Tibial nerve (tissue), 4 donors: ENCODE data around the gene GPN3. TPM values are rescaled to one million over a fixed set of nuclear protein-coding genes. Genes with fewer than 3 reads are reported as not detected.

ENCODE experiments used
- DNase-seq, 2 donors: peaks; one replicate each; pipeline ENCODE4 v3.0.0-alpha.2; 2019; ENCODE audit warnings: low spot score in 2 of 2
- H3K27ac ChIP-seq, 4 donors: fragments of 200-600 bp; sonication (generic) in 3 of 4; one replicate each; pipeline ENCODE4 v1.5.1; 2017 to 2019; ENCODE audit warnings: mild to moderate bottlenecking in 1 of 4
- H3K27me3 ChIP-seq, 2 donors: fragments of 200-600 bp; sonication (generic) in 1 of 2; one replicate each; pipeline versions ENCODE4 v1.5.1 to v1.6.0; 2017 to 2019
- H3K36me3 ChIP-seq, 3 donors: fragments of 200-600 bp; sonication (generic); one replicate each; pipeline ENCODE4 v1.5.1; 2018 to 2019
- H3K4me1 ChIP-seq, 4 donors: fragments of 200-600 bp; sonication (generic) in 3 of 4; one replicate each; pipeline ENCODE4 v1.5.1; 2017 to 2019
- H3K4me3 ChIP-seq, 4 donors: fragments of 200-600 bp; sonication (generic) in 3 of 4; one replicate each; pipeline ENCODE4 v1.5.1; 2017 to 2019; ENCODE audit warnings: mild to moderate bottlenecking in 1 of 4, moderate library complexity in 1 of 4
- H3K9me3 ChIP-seq, 4 donors: fragments of 200-600 bp; sonication (generic) in 3 of 4; one replicate each; pipeline ENCODE4 v1.5.1; 2017 to 2019
- EP300 ChIP-seq, 2 donors: sonication (generic); formaldehyde crosslinking; IDR thresholded peaks; one replicate each; pipeline ENCODE4 v1.6.1; 2017; ENCODE audit warnings: antibody characterized with exemption in 2 of 2, mild to moderate bottlenecking in 1 of 2
- POLR2A ChIP-seq, 2 donors: fragments of 450-650 bp; IDR thresholded peaks; one replicate each; pipeline ENCODE4 v1.6.1; 2017; ENCODE audit warnings: antibody characterized with exemption in 2 of 2, mild to moderate bottlenecking in 2 of 2, moderate library complexity in 2 of 2
- WGBS, 2 donors: methylation state at CpG; one replicate each; pipeline ENCODE4 v1.1.5; 2018; 5-methylcytosine and 5-hydroxymethylcytosine counted together
- total RNA-seq, 4 donors: library from RNA; depleted of rRNA; stranded (reverse); fragments of >200 nt; gene quantifications; one replicate each; pipeline ENCODE4 v1.1.0, GENCODE V29; 2016
- TF ChIP-seq, protein P1 (sequence below), 5 experiments: fragments of 200-600 bp in 3 of 5; fragments of 450-650 bp in 2 of 5; sonication (generic) in 3 of 5; IDR thresholded peaks; one replicate each; pipeline ENCODE4 v1.5.1; 2016 to 2019; ENCODE audit warnings: antibody characterized with exemption in 5 of 5, mild to moderate bottlenecking in 3 of 5, moderate library complexity in 2 of 5

The GPN3 gene
- total RNA-seq, 4 donors from 2014 or later, result 16.7 to 31.0 (median 24.8) TPM

DNA sequence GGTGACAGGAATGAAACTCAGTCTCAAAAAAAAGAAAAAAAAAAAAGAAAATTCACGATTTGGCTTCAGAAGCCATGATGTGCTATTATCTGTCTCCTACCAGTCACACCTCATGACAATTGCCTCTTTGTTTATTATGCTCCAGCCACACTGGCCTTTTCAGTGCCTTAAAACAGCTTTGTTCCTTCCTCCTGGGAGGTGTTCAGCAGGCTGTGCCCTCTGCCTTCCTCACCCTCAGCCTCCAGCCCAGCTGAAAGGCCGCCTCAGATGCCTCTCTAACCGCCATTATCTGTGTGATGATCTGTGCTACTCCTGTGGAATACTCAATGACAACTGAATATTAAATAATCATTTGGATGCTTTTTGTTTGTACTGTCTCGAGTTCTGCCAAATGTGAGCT, 9.3 kb downstream of the GPN3 start:
- H3K36me3 ChIP-seq, result peaks cover 0 to 87% (median 0%) of the 10 kb centered on the region in 3 donors

DNA sequence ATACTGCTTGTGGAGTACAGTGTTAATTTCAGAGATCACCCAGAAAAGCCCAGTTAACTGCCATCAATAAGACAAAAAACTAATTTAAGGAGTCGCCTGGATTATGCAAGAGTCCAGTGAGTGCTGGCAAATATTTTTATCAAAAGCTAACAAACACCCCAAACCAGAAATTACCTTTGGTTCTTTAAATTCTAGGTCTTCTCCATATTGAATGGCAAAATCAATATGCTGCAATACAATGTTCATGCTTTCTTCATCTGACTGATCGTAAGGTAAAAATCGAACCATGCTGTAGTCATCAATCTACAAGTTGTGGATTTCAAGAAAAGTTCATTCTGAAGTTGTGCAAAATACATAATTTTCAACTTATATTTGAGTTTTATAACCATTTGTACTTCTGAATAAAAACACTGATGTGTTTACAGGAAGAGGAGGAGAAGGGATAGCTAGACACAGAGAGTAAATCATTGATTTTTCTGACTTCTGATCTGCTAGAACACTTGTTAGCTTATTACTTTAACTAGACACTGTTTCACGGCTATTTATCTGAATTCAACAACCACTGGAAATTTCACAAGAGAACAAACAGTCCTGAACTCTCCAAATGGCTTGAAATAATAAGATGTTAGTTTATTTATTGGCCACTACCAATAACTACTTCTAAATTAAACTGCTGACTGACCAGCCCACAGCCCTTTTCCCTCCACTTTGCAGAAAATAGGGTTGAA, 14.3 kb downstream of the GPN3 start:
- peaks cover 0 to 58% (median 0%) of the 10 kb centered on the region in 3 donors for H3K36me3 ChIP-seq
- H3K4me1 ChIP-seq, result peaks cover 0 to 11% (median 8%) of the 10 kb centered on the region in 4 donors
- no peaks in the 10 kb centered on the region for H3K27me3 ChIP-seq
- no peak for DNase-seq
- H3K4me3 ChIP-seq, result no peak overlapping the region
- H3K27ac ChIP-seq, result no peak overlapping the region
- TF ChIP-seq EP300 (IDR thresholded peaks at IDR 0.05) (no peak), POLR2A (IDR thresholded peaks at IDR 0.05) (no peak)
- TF ChIP-seq, protein P1, sequence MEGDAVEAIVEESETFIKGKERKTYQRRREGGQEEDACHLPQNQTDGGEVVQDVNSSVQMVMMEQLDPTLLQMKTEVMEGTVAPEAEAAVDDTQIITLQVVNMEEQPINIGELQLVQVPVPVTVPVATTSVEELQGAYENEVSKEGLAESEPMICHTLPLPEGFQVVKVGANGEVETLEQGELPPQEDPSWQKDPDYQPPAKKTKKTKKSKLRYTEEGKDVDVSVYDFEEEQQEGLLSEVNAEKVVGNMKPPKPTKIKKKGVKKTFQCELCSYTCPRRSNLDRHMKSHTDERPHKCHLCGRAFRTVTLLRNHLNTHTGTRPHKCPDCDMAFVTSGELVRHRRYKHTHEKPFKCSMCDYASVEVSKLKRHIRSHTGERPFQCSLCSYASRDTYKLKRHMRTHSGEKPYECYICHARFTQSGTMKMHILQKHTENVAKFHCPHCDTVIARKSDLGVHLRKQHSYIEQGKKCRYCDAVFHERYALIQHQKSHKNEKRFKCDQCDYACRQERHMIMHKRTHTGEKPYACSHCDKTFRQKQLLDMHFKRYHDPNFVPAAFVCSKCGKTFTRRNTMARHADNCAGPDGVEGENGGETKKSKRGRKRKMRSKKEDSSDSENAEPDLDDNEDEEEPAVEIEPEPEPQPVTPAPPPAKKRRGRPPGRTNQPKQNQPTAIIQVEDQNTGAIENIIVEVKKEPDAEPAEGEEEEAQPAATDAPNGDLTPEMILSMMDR (IDR thresholded peaks at IDR 0.05), result no peak
- 90 to 92% methylated on average over 4 of the region's 4 CpGs for WGBS, 2 donors
- H3K9me3 ChIP-seq, result no peaks in the 10 kb centered on the region

More for the DNA sequence above, 9.3 kb downstream of the GPN3 start:
- 65 to 70% methylated on average over 4 of the region's 4 CpGs for WGBS, 2 donors
- Histone ChIP-seq H3K4me3 (no peak overlapping the region), H3K4me1 (no peaks in the 10 kb centered on the region), H3K27me3 (no peaks in the 10 kb centered on the region), H3K27ac (no peak overlapping the region), H3K9me3 (no peaks in the 10 kb centered on the region)
- no peak for DNase-seq
- TF ChIP-seq, protein P1 (IDR thresholded peaks at IDR 0.05), result no peak
- TF ChIP-seq EP300 (IDR thresholded peaks at IDR 0.05) (no peak), POLR2A (IDR thresholded peaks at IDR 0.05) (no peak)

DNA sequence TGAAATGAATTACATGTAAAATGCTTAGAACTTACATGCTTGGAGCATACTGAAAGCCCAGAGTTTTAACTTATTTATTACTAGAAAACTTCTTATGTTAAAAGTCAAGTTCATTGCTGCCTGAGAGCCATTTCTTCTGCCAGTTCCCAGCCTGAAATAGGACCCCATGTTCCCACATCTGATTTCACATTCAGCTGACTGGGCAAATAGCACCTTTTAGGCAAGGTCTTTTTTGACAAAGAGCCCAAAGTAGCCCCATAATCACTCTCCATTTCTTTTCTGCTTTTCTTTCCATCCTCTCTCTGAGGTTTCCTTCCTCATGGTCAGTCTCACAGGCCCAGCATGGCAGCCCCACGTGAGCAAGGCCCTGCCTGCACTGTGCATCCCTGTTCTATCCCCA, 16.8 kb downstream of the GPN3 start:
- H3K27ac ChIP-seq, result peak overlapping the region in 1 of 4 donors; percentile 95
- H3K4me1 ChIP-seq, result peaks cover 0 to 33% (median 19%) of the 10 kb centered on the region in 4 donors
- no peak for DNase-seq
- 69 to 74% methylated on average over 1 of the region's 1 CpG for WGBS, 2 donors
- TF ChIP-seq, protein P1 (IDR thresholded peaks at IDR 0.05), result no peak
- H3K36me3 ChIP-seq, result peaks cover 0 to 44% (median 0%) of the 10 kb centered on the region in 3 donors
- no peaks in the 10 kb centered on the region for H3K9me3 ChIP-seq
- H3K4me3 ChIP-seq, result no peak overlapping the region
- no peaks in the 10 kb centered on the region for H3K27me3 ChIP-seq

DNA sequence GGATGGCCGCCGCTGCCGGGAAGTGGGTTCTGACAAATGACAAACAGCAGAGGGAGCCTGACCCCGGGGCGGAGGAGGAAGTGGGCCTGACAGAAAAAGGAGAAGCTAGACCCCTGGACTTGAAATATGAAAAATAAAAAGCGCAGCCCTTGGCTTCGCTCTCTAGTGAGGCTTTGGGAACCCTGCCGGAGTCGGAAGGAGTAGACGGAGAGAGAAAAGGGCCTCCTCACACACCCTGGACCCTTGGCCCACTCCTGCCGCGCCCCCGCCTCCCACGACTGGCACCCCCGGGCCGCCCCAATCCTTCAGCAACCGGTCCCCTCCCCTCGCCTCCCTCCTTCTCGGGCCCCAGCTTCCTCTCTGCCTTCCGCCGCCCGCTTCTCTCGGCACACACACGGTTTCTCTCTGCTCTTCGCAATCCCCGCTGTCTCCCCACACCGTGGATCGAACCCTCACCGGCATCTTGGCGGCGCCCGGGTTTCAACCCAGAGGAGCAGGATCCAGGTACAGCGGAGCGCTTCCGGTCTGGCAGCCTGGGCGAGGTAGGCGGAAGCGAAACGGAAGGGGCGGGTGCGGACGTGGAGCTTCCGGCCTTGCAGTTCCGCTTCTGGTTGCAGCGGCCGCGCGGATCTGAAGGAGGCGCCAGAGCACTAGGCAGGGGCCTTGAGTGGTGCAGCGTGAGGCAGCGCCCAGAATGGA, 18.1 kb downstream of the GPN3 start, which contains the start of gene ARPC3:
Gene ARPC3, minus strand, starts transcription at position 539 of the 699 bp plus-strand sequence. Its CDS starts 77 bp downstream, at position 462.
- Histone ChIP-seq H3K27me3 (no peaks in the 10 kb centered on the region), H3K4me1 (peaks cover 0 to 40% (median 19%) of the 10 kb centered on the region in 4 donors), H3K36me3 (peaks cover 0 to 40% (median 9%) of the 10 kb centered on the region in 3 donors), H3K9me3 (no peaks in the 10 kb centered on the region), H3K27ac (peak within 1 kb of the TSS; percentile 57 to 95 (median 92)), H3K4me3 (peak within 1 kb of the TSS; percentile 53 to 96 (median 85))
- TF ChIP-seq POLR2A (IDR thresholded peaks at IDR 0.05) (peak in 1 of 2 donors; percentile 46), EP300 (IDR thresholded peaks at IDR 0.05) (peak; percentile 64 to 92)
- TF ChIP-seq, protein P1 (IDR thresholded peaks at IDR 0.05), result peak; percentile 86 to 96 (median 91)
- DNase-seq, result peak; percentile 91 to 96
- 1% methylated on average over 51 of the region's 51 CpGs for WGBS, 2 donors

DNA sequence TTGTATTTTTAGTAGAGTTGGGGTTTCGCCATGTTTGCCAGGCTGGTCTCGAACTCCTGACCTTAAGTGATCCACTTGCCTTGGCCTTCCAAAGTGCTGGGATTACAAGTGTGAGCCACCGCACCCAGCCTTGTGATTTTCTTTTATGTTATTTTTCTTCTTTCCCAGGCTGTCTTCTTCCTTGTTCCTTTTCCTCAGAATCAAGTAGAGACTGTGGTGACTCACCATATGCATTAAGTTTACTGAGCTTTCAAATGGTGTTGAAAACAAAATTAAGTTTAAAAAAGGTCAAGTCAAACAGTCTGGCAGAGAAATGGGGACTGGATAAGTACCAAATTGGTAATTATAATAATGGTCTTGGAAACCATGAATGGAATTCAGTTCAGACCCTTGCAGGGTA, 23.6 kb downstream of the GPN3 start:
- peaks cover 2 to 70% (median 31%) of the 10 kb centered on the region in 3 donors for H3K36me3 ChIP-seq
- no peaks in the 10 kb centered on the region for H3K9me3 ChIP-seq
- H3K4me3 ChIP-seq, result no peak overlapping the region
- TF ChIP-seq, protein P1 (IDR thresholded peaks at IDR 0.05), result no peak
- no peak for TF ChIP-seq EP300 (IDR thresholded peaks at IDR 0.05)
- no peak for TF ChIP-seq POLR2A (IDR thresholded peaks at IDR 0.05)
- no peaks in the 10 kb centered on the region for H3K27me3 ChIP-seq
- 89 to 95% methylated on average over 3 of the region's 3 CpGs for WGBS, 2 donors
- H3K4me1 ChIP-seq, result peaks cover 0 to 35% (median 19%) of the 10 kb centered on the region in 4 donors
- DNase-seq, result no peak
- H3K27ac ChIP-seq, result no peak overlapping the region
